Stimulated activated naive CD8-positive, alpha-beta T cell treated with anti-CD3 and anti-CD28 coated beads, Interleukin-15, amount 100 ng/mL, for 72 hours (primary cell): ENCODE data around the gene TIAM1.
"Not testable (repeated sequence)": the region's sequence is repeated elsewhere in the genome, so short reads cannot be mapped to it uniquely, and the experiment has no call there.

Source experiments
- ATAC-seq: fragments of 150-1000 bp; cut with Tn5 transposase; 2 replicates; pipeline ENCODE4 v1.10.0; 2021; ENCODE audit warnings: mild to moderate bottlenecking, moderate library complexity
- DNase-seq, 2 donors: peaks; one replicate each; pipeline ENCODE4 v3.0.0; 2021 to 2022
- H3K27ac Mint-ChIP-seq, 2 donors: one replicate each; pipeline ENCODE4 v1.8.0; 2022; ENCODE audit warnings: mild to moderate bottlenecking in 2 of 2, mixed read lengths in 2 of 2, moderate library complexity in 2 of 2
- H3K27me3 Mint-ChIP-seq: one replicate; pipeline ENCODE4 v1.8.0; 2022; ENCODE audit warnings: mixed read lengths
- H3K4me1 Mint-ChIP-seq: one replicate; pipeline ENCODE4 v1.8.0; 2022; ENCODE audit warnings: mild to moderate bottlenecking, mixed read lengths
- H3K4me3 Mint-ChIP-seq, 2 donors: one replicate each; pipeline ENCODE4 v1.8.0; 2022; ENCODE audit warnings: mild to moderate bottlenecking in 2 of 2, mixed read lengths in 2 of 2, moderate library complexity in 1 of 2
- H3K9me3 Mint-ChIP-seq, 2 donors: one replicate each; pipeline ENCODE4 v1.8.0; 2022; ENCODE audit warnings: mixed read lengths in 2 of 2

The TIAM1 gene

GRCh38 chr21:31243611-31244010 is 100.5 kb downstream of the TIAM1 start:
- Mint-ChIP-seq H3K4me1 (no peaks in the 10 kb centered on the region), H3K4me3 (no peak overlapping the region), H3K27ac (no peak overlapping the region), H3K9me3 (peaks cover 25 to 28% of the 10 kb centered on the region in 2 donors), H3K27me3 (no peaks in the 10 kb centered on the region)
- DNase-seq = no peak
- ATAC-seq = no peak

- Mint-ChIP-seq H3K4me1 (peaks cover 27% of the 10 kb centered on the region), H3K27ac (peak overlapping the region in 1 of 2 donors; percentile 48)
Measured at GRCh38 chr21:31236528-31236927, 107.5 kb downstream of the TIAM1 start.

DNA sequence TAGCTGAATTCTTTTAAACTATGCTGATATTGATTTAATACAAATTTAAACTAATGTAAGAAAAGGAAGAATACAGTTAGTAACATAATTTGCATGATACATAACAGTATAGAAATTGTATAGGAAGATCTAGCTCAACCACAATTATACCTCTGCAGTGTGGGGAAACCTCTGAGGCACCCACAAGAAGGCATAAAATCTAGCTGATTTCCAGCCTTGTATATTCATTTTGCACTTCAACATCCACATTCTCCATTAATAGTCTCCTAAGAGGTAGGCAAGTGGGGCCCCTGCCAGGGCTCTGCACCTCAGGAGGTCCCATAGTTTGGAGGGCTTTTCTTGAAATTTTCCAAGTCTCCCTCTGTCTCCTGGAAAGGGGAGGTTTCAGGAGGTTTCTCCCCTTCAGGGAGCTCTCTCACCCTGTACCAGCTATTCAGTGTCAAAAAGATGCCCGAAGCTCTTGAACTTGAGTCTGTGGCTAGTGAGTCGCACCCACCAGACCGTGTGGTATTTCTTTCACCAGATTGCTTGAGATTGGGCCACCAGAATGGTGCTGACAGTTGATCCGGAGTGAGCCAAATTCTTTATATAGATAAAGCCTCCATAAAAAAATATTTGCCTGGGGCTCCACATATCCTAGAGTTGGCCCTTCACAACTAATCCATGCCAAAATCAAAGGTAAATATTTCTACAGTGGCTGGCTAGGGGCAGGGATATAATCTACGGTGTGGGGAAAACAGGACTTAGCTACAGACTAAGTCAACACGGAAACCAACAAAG is 108.2 kb downstream of the TIAM1 start:
- H3K27me3 Mint-ChIP-seq = no peaks in the 10 kb centered on the region
- H3K27ac Mint-ChIP-seq = peak overlapping the region; percentile 21 to 48
- ATAC-seq (peak; percentile 79), DNase-seq (peak; percentile 7 to 35)
- H3K4me1 Mint-ChIP-seq = peaks cover 27% of the 10 kb centered on the region
- H3K4me3 Mint-ChIP-seq = peak overlapping the region in 1 of 2 donors; percentile 20
- H3K9me3 Mint-ChIP-seq = peaks cover 8 to 9% of the 10 kb centered on the region in 2 donors

More at GRCh38 chr21:31236528-31236927, 107.5 kb downstream of the TIAM1 start:
- Mint-ChIP-seq H3K4me3 (peak overlapping the region; percentile 20 to 21), H3K9me3 (peaks cover 13 to 14% of the 10 kb centered on the region in 2 donors), H3K27me3 (no peaks in the 10 kb centered on the region)
- ATAC-seq = peak; percentile 95
- DNase-seq = peak; percentile 21 to 59

GRCh38 chr21:31234936-31235335 is 109.1 kb downstream of the TIAM1 start:
- Mint-ChIP-seq H3K27me3 (no peaks in the 10 kb centered on the region), H3K9me3 (no peaks in the 10 kb centered on the region), H3K4me3 (no peak overlapping the region), H3K27ac (no peak overlapping the region), H3K4me1 (peaks cover 27% of the 10 kb centered on the region)
- DNase-seq = no peak
- no peak for ATAC-seq

GRCh38 chr21:31233711-31234110 is 110.3 kb downstream of the TIAM1 start:
- no peak overlapping the region for H3K4me3 Mint-ChIP-seq
- H3K4me1 Mint-ChIP-seq = peaks cover 32% of the 10 kb centered on the region
- no peaks in the 10 kb centered on the region for H3K27me3 Mint-ChIP-seq
- no peak for ATAC-seq
- no peak for DNase-seq
- no peaks in the 10 kb centered on the region for H3K9me3 Mint-ChIP-seq
- H3K27ac Mint-ChIP-seq = no peak overlapping the region

- Mint-ChIP-seq H3K27ac (no peak overlapping the region), H3K4me3 (no peak overlapping the region), H3K9me3 (no peaks in the 10 kb centered on the region), H3K4me1 (peaks cover 42% of the 10 kb centered on the region), H3K27me3 (no peaks in the 10 kb centered on the region)
- ATAC-seq (no peak), DNase-seq (no peak)
Measured at GRCh38 chr21:31232344-31232743, 111.7 kb downstream of the TIAM1 start.

GRCh38 chr21:31230937-31231336 is 113.1 kb downstream of the TIAM1 start:
- no peak overlapping the region for H3K27ac Mint-ChIP-seq
- no peak for ATAC-seq
- no peak for DNase-seq
- peaks cover 32% of the 10 kb centered on the region for H3K4me1 Mint-ChIP-seq
- H3K27me3 Mint-ChIP-seq = no peaks in the 10 kb centered on the region
- H3K4me3 Mint-ChIP-seq = no peak overlapping the region
- no peaks in the 10 kb centered on the region for H3K9me3 Mint-ChIP-seq

GRCh38 chr21:31228723-31229122 is 115.3 kb downstream of the TIAM1 start:
- not testable (repeated sequence) for H3K27ac Mint-ChIP-seq, H3K4me3 Mint-ChIP-seq, H3K9me3 Mint-ChIP-seq, H3K27me3 Mint-ChIP-seq
- DNase-seq (peak; percentile 12 to 34), ATAC-seq (peak; percentile 97)
- H3K4me1 Mint-ChIP-seq = peaks cover 19% of the 10 kb centered on the region

GRCh38 chr21:31225713-31226112 is 118.3 kb downstream of the TIAM1 start:
- no peak for DNase-seq
- no peak overlapping the region for H3K4me3 Mint-ChIP-seq
- no peaks in the 10 kb centered on the region for H3K27me3 Mint-ChIP-seq
- peaks cover 19% of the 10 kb centered on the region for H3K4me1 Mint-ChIP-seq
- H3K27ac Mint-ChIP-seq = peak overlapping the region in 1 of 2 donors; percentile 14
- no peak for ATAC-seq
- no peaks in the 10 kb centered on the region for H3K9me3 Mint-ChIP-seq

DNA sequence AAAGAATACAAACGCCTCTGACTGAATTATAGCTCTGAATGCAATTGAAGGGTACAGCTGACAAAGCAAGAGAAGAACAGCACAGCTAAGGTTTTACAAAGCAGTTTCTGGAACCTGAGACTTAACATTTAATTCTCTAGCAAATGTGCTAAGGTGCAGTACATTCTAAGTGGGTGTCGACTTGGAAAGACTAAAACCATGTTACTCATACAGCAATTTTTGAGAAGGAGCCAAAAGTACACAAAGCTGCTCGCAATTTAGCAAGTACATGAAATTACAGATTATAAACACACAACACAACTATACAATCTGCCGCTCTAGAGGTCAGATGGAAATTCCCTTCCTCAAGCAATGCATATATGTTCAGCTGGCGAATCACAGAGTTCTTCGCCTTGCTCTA is 121.9 kb downstream of the TIAM1 start:
- Mint-ChIP-seq H3K4me1 (peaks cover 7% of the 10 kb centered on the region), H3K4me3 (no peak overlapping the region), H3K27ac (no peak overlapping the region), H3K9me3 (no peaks in the 10 kb centered on the region), H3K27me3 (no peaks in the 10 kb centered on the region)
- ATAC-seq = no peak
- no peak for DNase-seq

DNA sequence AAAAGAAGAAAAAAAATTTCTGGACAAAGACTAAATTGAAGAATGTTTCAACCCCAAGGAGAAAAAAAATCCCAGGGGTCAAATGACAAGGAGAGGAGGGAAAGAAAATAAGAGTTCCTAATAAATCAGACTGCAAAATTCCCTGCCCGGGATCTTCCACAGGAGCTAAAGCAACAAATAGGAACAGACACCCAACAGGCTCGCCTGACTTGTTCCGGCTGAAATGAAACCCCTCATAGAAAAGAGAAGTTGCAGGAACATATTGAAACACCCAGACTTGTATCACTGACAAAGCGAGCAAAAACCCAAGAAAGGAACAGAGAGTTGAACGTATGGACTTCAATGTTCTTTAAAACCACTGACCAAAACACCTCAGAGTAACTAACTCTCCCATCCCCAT is 123.0 kb downstream of the TIAM1 start:
- DNase-seq (no peak), ATAC-seq (no peak)
- Mint-ChIP-seq H3K27ac (no peak overlapping the region), H3K4me3 (no peak overlapping the region), H3K4me1 (peaks cover 6% of the 10 kb centered on the region), H3K27me3 (no peaks in the 10 kb centered on the region), H3K9me3 (no peaks in the 10 kb centered on the region)

- Mint-ChIP-seq H3K9me3 (no peaks in the 10 kb centered on the region), H3K4me1 (peaks cover 6% of the 10 kb centered on the region), H3K27ac (no peak overlapping the region), H3K4me3 (no peak overlapping the region), H3K27me3 (no peaks in the 10 kb centered on the region)
- DNase-seq = no peak
- ATAC-seq = no peak
Measured at GRCh38 chr21:31220575-31220974, 123.5 kb downstream of the TIAM1 start.

- DNase-seq (no peak), ATAC-seq (no peak)
- no peak overlapping the region for H3K4me3 Mint-ChIP-seq
- H3K4me1 Mint-ChIP-seq = peaks cover 6% of the 10 kb centered on the region
- H3K27me3 Mint-ChIP-seq = no peaks in the 10 kb centered on the region
- no peaks in the 10 kb centered on the region for H3K9me3 Mint-ChIP-seq
- peak overlapping the region in 1 of 2 donors; percentile 89 for H3K27ac Mint-ChIP-seq
Measured at GRCh38 chr21:31218830-31219608, 125.0 kb downstream of the TIAM1 start.

- H3K4me1 Mint-ChIP-seq = peaks cover 6% of the 10 kb centered on the region
- ATAC-seq = no peak
- no peak overlapping the region for H3K27ac Mint-ChIP-seq
Measured at GRCh38 chr21:31216206-31216605, 127.9 kb downstream of the TIAM1 start.

GRCh38 chr21:31213787-31214186 is 130.3 kb downstream of the TIAM1 start:
- H3K9me3 Mint-ChIP-seq = no peaks in the 10 kb centered on the region
- H3K27me3 Mint-ChIP-seq = no peaks in the 10 kb centered on the region
- DNase-seq (no peak), ATAC-seq (no peak)
- H3K4me1 Mint-ChIP-seq = peaks cover 6% of the 10 kb centered on the region
- no peak overlapping the region for H3K27ac Mint-ChIP-seq
- no peak overlapping the region for H3K4me3 Mint-ChIP-seq

More at GRCh38 chr21:31216206-31216605, 127.9 kb downstream of the TIAM1 start:
- Mint-ChIP-seq H3K27me3 (no peaks in the 10 kb centered on the region), H3K9me3 (no peaks in the 10 kb centered on the region), H3K4me3 (no peak overlapping the region)
- no peak for DNase-seq

GRCh38 chr21:31211836-31212235 is 132.2 kb downstream of the TIAM1 start:
- Mint-ChIP-seq H3K4me3 (no peak overlapping the region), H3K9me3 (no peaks in the 10 kb centered on the region), H3K4me1 (peaks cover 6% of the 10 kb centered on the region), H3K27me3 (no peaks in the 10 kb centered on the region), H3K27ac (no peak overlapping the region)
- DNase-seq (no peak), ATAC-seq (no peak)
